HepG2 (cell line): Measurements from ENCODE around the gene JMJD7. TPM values are rescaled to one million over a fixed set of nuclear protein-coding genes. Genes with fewer than 3 reads are reported as not detected.

ENCODE experiments used
- ATAC-seq: fragments of 200-7000 bp; cut with Tn5 transposase; 3 replicates; pipeline ENCODE4 v1.9.1; 2020; ENCODE audit warnings: mild to moderate bottlenecking, moderate library complexity
- BruUV-seq: library from RNA; stranded (reverse); fragments of 400-500 nt; replicated peaks from 2 replicates; lab custom pipeline; 2021; lab: Mats Ljungman, UMichigan
- CTCF ChIA-PET: fragments of 300-600 bp; formaldehyde crosslinking; extraction: SDS; loops from one replicate; lab custom pipeline; 2021; ENCODE audit warnings: low total read pairs, inconsistent platforms, low intra/inter-chr PET ratio; lab: Yijun Ruan, JAX
- POLR2A ChIA-PET: fragments of 350-600 bp; sonication (Branson Sonifier 250); formaldehyde crosslinking; loops from one replicate; lab custom pipeline; 2020; ENCODE audit warnings: antibody characterized with exemption, inconsistent platforms; lab: Yijun Ruan, JAX
- DNase-seq: peaks from one replicate; pipeline ENCODE4 v3.0.0-alpha.2; 2015; ENCODE audit warnings: low spot score
- FAIRE-seq: peaks from 3 replicates; lab custom pipeline; 2011; peaks lifted over from hg19 to GRCh38; lab: Jason Lieb, UNC
- H2AFZ ChIP-seq: one replicate; pipeline ENCODE4 v1.6.1; 2011; ENCODE audit warnings: low read length, inconsistent platforms
- H3K27ac ChIP-seq: fragments of 300-600 bp; 3 replicates; pipeline ENCODE4 v1.8.0; 2011; ENCODE audit warnings: mixed run types, mild to moderate bottlenecking, mixed read lengths, low read length, inconsistent platforms; ENCODE audit not compliant: insufficient read depth; ENCODE audit errors: extremely low read length
- H3K27me3 ChIP-seq, 2 experiments: fragments of 200-600 bp in 1 of 2; 2 replicates in 1 of 2; 3 replicates in 1 of 2; pipeline versions ENCODE4 v1.6.0 to v1.8.0; 2011; ENCODE audit warnings: low read length in 2 of 2, mild to moderate bottlenecking in 2 of 2, moderate library complexity in 2 of 2, inconsistent platforms in 1 of 2; ENCODE audit not compliant: insufficient read depth in 2 of 2, control insufficient read depth in 1 of 2
- H3K36me3 ChIP-seq, 2 experiments: fragments of 200-600 bp in 1 of 2; replicated peaks in 1 of 2; 2 replicates in 1 of 2; 3 replicates in 1 of 2; pipeline versions ENCODE4 v1.5.1 to v1.8.0; 2011; ENCODE audit warnings: low read length in 2 of 2, inconsistent platforms in 1 of 2; ENCODE audit not compliant: insufficient read depth in 2 of 2, control insufficient read depth in 1 of 2
- H3K4me1 ChIP-seq: 2 replicates; pipeline ENCODE4 v1.5.1; 2012; ENCODE audit warnings: low read length, inconsistent platforms; ENCODE audit not compliant: insufficient read depth
- H3K4me2 ChIP-seq: 2 replicates; pipeline ENCODE4 v1.6.0; 2011; ENCODE audit warnings: low read depth, low read length, inconsistent platforms
- H3K4me3 ChIP-seq, 3 experiments: fragments of 200-600 bp in 1 of 3; sonication (generic), shearing (Covaris generic) in 1 of 3; replicated peaks in 1 of 3; 2 replicates each; pipeline ENCODE4 v1.5.1; 2011 to 2016; ENCODE audit warnings: low read length in 3 of 3, inconsistent platforms in 2 of 3, low read depth in 2 of 3, mild to moderate bottlenecking in 2 of 3, control low read depth in 1 of 3, mixed read lengths in 1 of 3; ENCODE audit not compliant: insufficient read depth in 1 of 3
- H3K79me2 ChIP-seq: one replicate; pipeline ENCODE4 v1.6.1; 2011; ENCODE audit warnings: low read length, inconsistent platforms; ENCODE audit not compliant: insufficient read depth
- H3K9ac ChIP-seq: 2 replicates; pipeline ENCODE4 v1.6.0; 2011; ENCODE audit warnings: mild to moderate bottlenecking, low read depth, low read length, inconsistent platforms; ENCODE audit not compliant: insufficient read depth
- H3K9me3 ChIP-seq: 2 replicates; pipeline ENCODE4 v1.5.1; 2012; ENCODE audit warnings: mild to moderate bottlenecking, low read length
- H4K20me1 ChIP-seq: 2 replicates; pipeline ENCODE4 v1.6.0; 2011; ENCODE audit warnings: inconsistent platforms, mild to moderate bottlenecking, low read length, moderate library complexity; ENCODE audit not compliant: insufficient read depth
- CENPX ChIP-seq: sonication (generic); formaldehyde crosslinking; IDR thresholded peaks from 2 replicates; pipeline ENCODE4 v1.9.0; 2021; ENCODE audit warnings: mild to moderate bottlenecking, missing genetic modification reagents, moderate library complexity
- EED ChIP-seq: sonication (generic); formaldehyde crosslinking; IDR thresholded peaks from 2 replicates; pipeline ENCODE4 v1.5.0; 2020; ENCODE audit warnings: mild to moderate bottlenecking, missing genetic modification reagents
- GZF1 ChIP-seq: sonication (generic); formaldehyde crosslinking; IDR thresholded peaks from 2 replicates; pipeline ENCODE4 v1.5.1; 2020; ENCODE audit warnings: mild to moderate bottlenecking, missing genetic modification reagents
- KDM1A ChIP-seq: IDR thresholded peaks from 2 replicates; pipeline ENCODE4 v1.6.1; 2016; ENCODE audit warnings: missing compliant biosample characterization
- PHF8 ChIP-seq: sonication (generic); formaldehyde crosslinking; IDR thresholded peaks from 2 replicates; pipeline ENCODE4 v1.5.0; 2020; ENCODE audit warnings: missing genetic modification reagents
- POGZ ChIP-seq: sonication (generic); formaldehyde crosslinking; IDR thresholded peaks from 2 replicates; pipeline ENCODE4 v1.4.0; 2020; ENCODE audit warnings: mild to moderate bottlenecking, missing genetic modification reagents
- SALL1 ChIP-seq: sonication (generic); formaldehyde crosslinking; IDR thresholded peaks from 2 replicates; pipeline ENCODE4 v1.8.0; 2022; ENCODE audit warnings: mild to moderate bottlenecking, missing genetic modification reagents
- ZNF143 ChIP-seq: sonication (generic); formaldehyde crosslinking; IDR thresholded peaks from 2 replicates; pipeline ENCODE4 v1.4.0; 2020; ENCODE audit warnings: missing genetic modification reagents
- ZNF230 ChIP-seq: sonication (generic); formaldehyde crosslinking; IDR thresholded peaks from 2 replicates; pipeline ENCODE4 v1.4.0; 2020; ENCODE audit warnings: mild to moderate bottlenecking, missing genetic modification reagents
- ZNF644 ChIP-seq: IDR thresholded peaks from 2 replicates; pipeline ENCODE4 v1.6.1; 2016; ENCODE audit warnings: low read depth
- ZNF790 ChIP-seq: sonication (generic); formaldehyde crosslinking; IDR thresholded peaks from 2 replicates; pipeline ENCODE4 v1.8.0; 2022; ENCODE audit warnings: missing genetic modification reagents, mild to moderate bottlenecking, borderline replicate concordance
- ZNF83 ChIP-seq: sonication (generic); formaldehyde crosslinking; IDR thresholded peaks from 2 replicates; pipeline ENCODE4 v1.4.0; 2020; ENCODE audit warnings: missing genetic modification reagents, mild to moderate bottlenecking, borderline replicate concordance
- ZNF841 ChIP-seq: sonication (generic); formaldehyde crosslinking; IDR thresholded peaks from 2 replicates; pipeline ENCODE4 v1.8.1; 2023; ENCODE audit warnings: missing genetic modification reagents, borderline replicate concordance
- ZNF850 ChIP-seq: sonication (generic); formaldehyde crosslinking; conservative IDR thresholded peaks from 2 replicates; pipeline ENCODE4 v1.9.0; 2021; ENCODE audit warnings: mild to moderate bottlenecking, missing genetic modification reagents
- WGBS: methylation state at CpG from one replicate; pipeline ENCODE4 v1.1.6; 2017; ENCODE audit warnings: low lambda C conversion rate; 5-methylcytosine and 5-hydroxymethylcytosine counted together
- in situ Hi-C: cut with HindIII; loops from 2 replicates; pipeline ENCODE4 v1.10.0; 2017; ENCODE audit warnings: low pct_unique_long_range_greater_than_20kb; ENCODE audit not compliant: extremely low pct_ligation_motif_present
- intact Hi-C: fragments of 100-400 bp; cut with micrococcal nuclease; formaldehyde crosslinking; loops from one replicate; pipeline ENCODE4 v1.10.0; 2022; ENCODE audit not compliant: unreplicated experiment
- polyA plus RNA-seq, 8 experiments: library from polyadenylated mRNA; depleted of rRNA in 3 of 8; stranded (reverse) in 7 of 8; unstranded in 1 of 8; fragments of >200 nt; fragmentation: Illumina TruSeq in 4 of 8; extraction: Trizol in 4 of 8; gene quantifications; 2 replicates each; pipeline versions ENCODE4 v1.2.1 to v1.2.3, GENCODE V29; 2011 to 2016; ENCODE audit warnings: low read depth in 4 of 8, missing spikeins in 1 of 8, mixed read lengths in 1 of 8; ENCODE audit not compliant: insufficient read depth in 1 of 8
- total RNA-seq, 5 experiments: library from RNA; depleted of rRNA; stranded (reverse); fragments of >200 nt; fragmentation: Illumina TruSeq; extraction: Trizol; gene quantifications; 2 replicates each; pipeline ENCODE4 v1.2.3, GENCODE V29; 2016; ENCODE audit warnings: low read depth in 1 of 5
- TF ChIP-seq, protein P1 (sequence below): sonication (generic); formaldehyde crosslinking; IDR thresholded peaks from 2 replicates; pipeline ENCODE4 v1.4.0; 2020; ENCODE audit warnings: mild to moderate bottlenecking, missing genetic modification reagents
- TF ChIP-seq, protein P2 (sequence below): sonication (generic); formaldehyde crosslinking; conservative IDR thresholded peaks from 2 replicates; pipeline ENCODE4 v1.8.0; 2022; ENCODE audit warnings: missing genetic modification reagents
- TF ChIP-seq, protein P3 (sequence below): fragments of 450-650 bp; IDR thresholded peaks from 2 replicates; pipeline ENCODE4 v1.6.1; 2016
- TF ChIP-seq, protein P4 (sequence below): sonication (generic); formaldehyde crosslinking; IDR thresholded peaks from 2 replicates; pipeline ENCODE4 v1.8.1; 2023; ENCODE audit warnings: missing genetic modification reagents, inconsistent platforms, borderline replicate concordance

The JMJD7 gene
- total and polyA plus RNA-seq, 2 of the 13 experiments (the other 11 are each of a cell fraction or from before 2014, with no cell fraction given) = 6.4 to 7.1 TPM

DNA sequence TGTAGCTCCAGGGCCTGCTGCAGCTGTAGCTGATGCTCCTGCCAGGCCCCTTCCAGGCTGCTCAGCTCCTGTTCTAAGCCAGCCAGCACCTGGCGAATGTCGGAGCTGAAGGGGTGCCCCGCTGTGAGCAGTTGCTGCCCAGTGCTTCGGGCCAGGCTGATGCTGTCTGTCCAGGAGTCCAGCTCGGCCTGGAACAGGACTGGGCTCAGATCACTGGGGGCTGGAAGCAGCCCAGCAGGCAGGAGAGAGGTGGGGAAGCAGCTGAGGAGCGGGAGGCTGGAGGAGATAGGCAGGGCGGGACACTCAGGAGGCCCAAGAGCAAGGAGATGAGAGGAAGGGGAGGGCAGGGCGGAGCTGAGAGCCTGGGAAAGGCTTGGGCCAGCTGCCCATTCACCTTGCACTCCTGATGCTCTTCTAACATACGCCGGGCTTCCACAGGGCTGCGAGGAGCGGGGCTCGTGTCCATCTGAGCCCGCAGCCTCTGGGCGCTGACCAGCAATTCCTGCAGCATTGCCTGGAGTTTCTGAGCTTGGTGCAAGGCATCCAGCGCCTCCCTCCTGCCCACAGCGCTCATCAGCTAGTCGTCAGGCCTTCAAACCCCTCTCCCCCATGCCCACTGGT lies 34.0 kb downstream of the JMJD7 start:
- FAIRE-seq (no peak), ATAC-seq (no peak), DNase-seq (no peak)
- no TSS peak for BruUV-seq
- Histone ChIP-seq H2AFZ (no peak overlapping the region), H4K20me1 (no peaks in the 10 kb centered on the region), H3K27ac (no peak overlapping the region), H3K9ac (no peak overlapping the region), H3K27me3 (peaks cover 10 to 40% of the 10 kb centered on the region in 2 experiments; a peak in 4 of 5 replicates), H3K9me3 (no peaks in the 10 kb centered on the region), H3K4me1 (peaks cover 61% of the 10 kb centered on the region), H3K36me3 (no peaks in the 10 kb centered on the region), H3K79me2 (no peaks in the 10 kb centered on the region), H3K4me3 (no peak overlapping the region), H3K4me2 (no peak overlapping the region)
- CTCF ChIA-PET = no interaction called here
- in situ Hi-C loops = no loop called here
- WGBS = 77% methylated on average over 17 of the region's 18 CpGs
- TF ChIP-seq POGZ (CRISPR knock-in tag) (no peak), GZF1 (no peak), SALL1 (CRISPR knock-in tag) (no peak), PHF8 (CRISPR knock-in tag) (no peak), ZNF143 (CRISPR knock-in tag) (no peak), ZNF230 (CRISPR knock-in tag) (no peak), EED (CRISPR knock-in tag) (no peak), ZNF850 (CRISPR knock-in tag) (no peak), ZNF644 (CRISPR knock-in tag) (no peak), ZNF790 (CRISPR knock-in tag) (no peak), ZNF83 (no peak), CENPX (CRISPR knock-in tag) (no peak), ZNF841 (no peak), KDM1A (CRISPR knock-in tag) (no peak)
- TF ChIP-seq, protein P1, sequence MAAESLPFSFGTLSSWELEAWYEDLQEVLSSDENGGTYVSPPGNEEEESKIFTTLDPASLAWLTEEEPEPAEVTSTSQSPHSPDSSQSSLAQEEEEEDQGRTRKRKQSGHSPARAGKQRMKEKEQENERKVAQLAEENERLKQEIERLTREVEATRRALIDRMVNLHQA (CRISPR knock-in tag) = no peak
- TF ChIP-seq, protein P2, sequence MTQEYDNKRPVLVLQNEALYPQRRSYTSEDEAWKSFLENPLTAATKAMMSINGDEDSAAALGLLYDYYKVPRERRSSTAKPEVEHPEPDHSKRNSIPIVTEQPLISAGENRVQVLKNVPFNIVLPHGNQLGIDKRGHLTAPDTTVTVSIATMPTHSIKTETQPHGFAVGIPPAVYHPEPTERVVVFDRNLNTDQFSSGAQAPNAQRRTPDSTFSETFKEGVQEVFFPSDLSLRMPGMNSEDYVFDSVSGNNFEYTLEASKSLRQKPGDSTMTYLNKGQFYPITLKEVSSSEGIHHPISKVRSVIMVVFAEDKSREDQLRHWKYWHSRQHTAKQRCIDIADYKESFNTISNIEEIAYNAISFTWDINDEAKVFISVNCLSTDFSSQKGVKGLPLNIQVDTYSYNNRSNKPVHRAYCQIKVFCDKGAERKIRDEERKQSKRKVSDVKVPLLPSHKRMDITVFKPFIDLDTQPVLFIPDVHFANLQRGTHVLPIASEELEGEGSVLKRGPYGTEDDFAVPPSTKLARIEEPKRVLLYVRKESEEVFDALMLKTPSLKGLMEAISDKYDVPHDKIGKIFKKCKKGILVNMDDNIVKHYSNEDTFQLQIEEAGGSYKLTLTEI (CRISPR knock-in tag) = no peak
- TF ChIP-seq, protein P3, sequence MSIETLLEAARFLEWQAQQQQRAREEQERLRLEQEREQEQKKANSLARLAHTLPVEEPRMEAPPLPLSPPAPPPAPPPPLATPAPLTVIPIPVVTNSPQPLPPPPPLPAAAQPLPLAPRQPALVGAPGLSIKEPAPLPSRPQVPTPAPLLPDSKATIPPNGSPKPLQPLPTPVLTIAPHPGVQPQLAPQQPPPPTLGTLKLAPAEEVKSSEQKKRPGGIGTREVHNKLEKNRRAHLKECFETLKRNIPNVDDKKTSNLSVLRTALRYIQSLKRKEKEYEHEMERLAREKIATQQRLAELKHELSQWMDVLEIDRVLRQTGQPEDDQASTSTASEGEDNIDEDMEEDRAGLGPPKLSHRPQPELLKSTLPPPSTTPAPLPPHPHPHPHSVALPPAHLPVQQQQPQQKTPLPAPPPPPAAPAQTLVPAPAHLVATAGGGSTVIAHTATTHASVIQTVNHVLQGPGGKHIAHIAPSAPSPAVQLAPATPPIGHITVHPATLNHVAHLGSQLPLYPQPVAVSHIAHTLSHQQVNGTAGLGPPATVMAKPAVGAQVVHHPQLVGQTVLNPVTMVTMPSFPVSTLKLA = no peak
- TF ChIP-seq, protein P4, sequence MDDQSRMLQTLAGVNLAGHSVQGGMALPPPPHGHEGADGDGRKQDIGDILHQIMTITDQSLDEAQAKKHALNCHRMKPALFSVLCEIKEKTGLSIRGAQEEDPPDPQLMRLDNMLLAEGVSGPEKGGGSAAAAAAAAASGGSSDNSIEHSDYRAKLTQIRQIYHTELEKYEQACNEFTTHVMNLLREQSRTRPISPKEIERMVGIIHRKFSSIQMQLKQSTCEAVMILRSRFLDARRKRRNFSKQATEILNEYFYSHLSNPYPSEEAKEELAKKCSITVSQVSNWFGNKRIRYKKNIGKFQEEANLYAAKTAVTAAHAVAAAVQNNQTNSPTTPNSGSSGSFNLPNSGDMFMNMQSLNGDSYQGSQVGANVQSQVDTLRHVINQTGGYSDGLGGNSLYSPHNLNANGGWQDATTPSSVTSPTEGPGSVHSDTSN (CRISPR knock-in tag) = no peak
- intact Hi-C loops = no loop called here
- POLR2A ChIA-PET = no interaction called here
